Right lobe of liver (tissue), 4 donors: Measurements from ENCODE around the gene RHOBTB1.

ENCODE experiments used
- POLR2A ChIP-seq: fragments of 450-650 bp; IDR thresholded peaks from one replicate; pipeline ENCODE4 v1.6.1; 2017; ENCODE audit warnings: antibody characterized with exemption, mild to moderate bottlenecking
- TF ChIP-seq, protein P1 (sequence below), 4 donors: fragments of 200-600 bp in 3 of 4; fragments of 450-650 bp in 1 of 4; IDR thresholded peaks; one replicate each; pipeline versions ENCODE4 v1.5.1 to v1.8.0; 2016 to 2022; ENCODE audit warnings: antibody characterized with exemption in 4 of 4, mild to moderate bottlenecking in 2 of 4
- donor health status: DM: no; HTN: no; CAD: no.
- donor health status: DM: no; HTN: no; CAD: no.
- donor health status: DM: no; HTN: yes; CAD: no.

DNA sequence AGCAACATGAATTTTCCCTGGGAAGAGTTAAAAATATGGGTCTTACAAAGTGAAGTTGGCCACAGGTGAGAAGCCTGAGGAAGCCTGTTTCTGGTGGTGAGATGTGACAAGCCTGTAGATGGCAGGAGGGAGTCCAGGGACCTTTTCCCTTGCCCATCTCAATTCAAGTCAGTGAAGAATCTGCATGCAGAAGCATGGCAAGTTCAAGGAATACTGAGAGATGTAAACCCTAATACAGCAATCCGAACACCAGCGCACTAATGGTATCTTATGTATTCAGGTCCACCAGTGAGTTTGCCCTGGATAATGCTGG is 73.6 kb downstream of the RHOBTB1 start:
- TF ChIP-seq, protein P1, sequence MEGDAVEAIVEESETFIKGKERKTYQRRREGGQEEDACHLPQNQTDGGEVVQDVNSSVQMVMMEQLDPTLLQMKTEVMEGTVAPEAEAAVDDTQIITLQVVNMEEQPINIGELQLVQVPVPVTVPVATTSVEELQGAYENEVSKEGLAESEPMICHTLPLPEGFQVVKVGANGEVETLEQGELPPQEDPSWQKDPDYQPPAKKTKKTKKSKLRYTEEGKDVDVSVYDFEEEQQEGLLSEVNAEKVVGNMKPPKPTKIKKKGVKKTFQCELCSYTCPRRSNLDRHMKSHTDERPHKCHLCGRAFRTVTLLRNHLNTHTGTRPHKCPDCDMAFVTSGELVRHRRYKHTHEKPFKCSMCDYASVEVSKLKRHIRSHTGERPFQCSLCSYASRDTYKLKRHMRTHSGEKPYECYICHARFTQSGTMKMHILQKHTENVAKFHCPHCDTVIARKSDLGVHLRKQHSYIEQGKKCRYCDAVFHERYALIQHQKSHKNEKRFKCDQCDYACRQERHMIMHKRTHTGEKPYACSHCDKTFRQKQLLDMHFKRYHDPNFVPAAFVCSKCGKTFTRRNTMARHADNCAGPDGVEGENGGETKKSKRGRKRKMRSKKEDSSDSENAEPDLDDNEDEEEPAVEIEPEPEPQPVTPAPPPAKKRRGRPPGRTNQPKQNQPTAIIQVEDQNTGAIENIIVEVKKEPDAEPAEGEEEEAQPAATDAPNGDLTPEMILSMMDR (IDR thresholded peaks at IDR 0.05): peak in 2 of 4 donors; percentile 16 to 19
- TF ChIP-seq POLR2A: no peak
